ENCODE data around the gene PFN3.

Gene PFN3

GRCh38 chr5:177365845-177366527 lies 34.5 kb downstream of the PFN3 start:
- Histone ChIP-seq H3K14ac (ENCODE audit: low read length) (peak overlapping the region; percentile 5), H3K9ac (ENCODE audit: low read length) (no peak overlapping the region), H3K4me2 (ENCODE audit: low read length) (peak overlapping the region; percentile 74), H3K27me3 (ENCODE audit: insufficient read depth, low read length) (no peaks in the 10 kb centered on the region), H2AK5ac (ENCODE audit: low read length) (peak overlapping the region; percentile 73), H3K36me3 (ENCODE audit: control insufficient read depth in 1 of 2, insufficient read depth in 2 of 2, low read length in 2 of 2) (no peaks in the 10 kb centered on the region), H4K91ac (ENCODE audit: low read depth, low read length) (peak overlapping the region; percentile 78), H3K18ac (ENCODE audit: low read length) (no peak overlapping the region), H4K8ac (ENCODE audit: low read depth, low read length) (peak overlapping the region; percentile 95), H2BK120ac (ENCODE audit: insufficient read depth, low read length, poor library complexity) (peak overlapping the region; percentile 6), H3K4ac (ENCODE audit: low read depth, low read length) (no peak overlapping the region), H3K9me3 (ENCODE audit: insufficient read depth, low read depth, low read length) (no peaks in the 10 kb centered on the region), H2BK12ac (ENCODE audit: low read length) (peak overlapping the region; percentile 10), H3K4me3 (ENCODE audit: low read depth, low read length) (no peak overlapping the region), H3K79me2 (ENCODE audit: control insufficient read depth, insufficient read depth, low read length, poor library complexity) (peaks cover 6% of the 10 kb centered on the region), H2AFZ (ENCODE audit: insufficient read depth, low read length, poor library complexity) (no peak overlapping the region), H3K79me1 (ENCODE audit: low read length) (peaks cover 13% of the 10 kb centered on the region), H2BK5ac (ENCODE audit: low read depth, low read length, poor library complexity) (no peak overlapping the region), H3K4me1 (ENCODE audit: control insufficient read depth in 1 of 2, insufficient read depth in 2 of 2, low read length in 2 of 2) (peaks cover 11 to 15% of the 10 kb centered on the region in 2 experiments), H3K23ac (ENCODE audit: low read length) (no peak overlapping the region), H4K12ac (ENCODE audit: low read depth, low read length) (peak overlapping the region; percentile 76), H3K27ac (ENCODE audit: low read depth, low read length) (peak overlapping the region; percentile 35)
- no peak for DNase-seq
- WGBS (ENCODE audit: extremely low coverage, insufficient coverage, insufficient read length): no CpG with 5 or more reads among the region's 14 CpGs

- no peak overlapping the region for H4K8ac ChIP-seq (ENCODE audit: low read depth, low read length)
- H3K4ac ChIP-seq (ENCODE audit: low read depth, low read length): no peak overlapping the region
- no peaks in the 10 kb centered on the region for H3K36me3 ChIP-seq (ENCODE audit: control insufficient read depth in 1 of 2, insufficient read depth in 2 of 2, low read length in 2 of 2)
- DNase-seq: peak in 1 of 2 donors; percentile 24
- H2AFZ ChIP-seq (ENCODE audit: insufficient read depth, low read length, poor library complexity): no peak overlapping the region
- H3K4me2 ChIP-seq (ENCODE audit: low read length): no peak overlapping the region
- WGBS (ENCODE audit: extremely low coverage, insufficient coverage, insufficient read length): no CpG with 5 or more reads among the region's 11 CpGs
- H3K79me1 ChIP-seq (ENCODE audit: low read length): peaks cover 13% of the 10 kb centered on the region
- no peaks in the 10 kb centered on the region for H3K9me3 ChIP-seq (ENCODE audit: insufficient read depth, low read depth, low read length)
- peaks cover 11 to 15% of the 10 kb centered on the region in 2 experiments for H3K4me1 ChIP-seq (ENCODE audit: control insufficient read depth in 1 of 2, insufficient read depth in 2 of 2, low read length in 2 of 2)
- H3K79me2 ChIP-seq (ENCODE audit: control insufficient read depth, insufficient read depth, low read length, poor library complexity): peaks cover 6% of the 10 kb centered on the region
- H4K91ac ChIP-seq (ENCODE audit: low read depth, low read length): no peak overlapping the region
- H2BK120ac ChIP-seq (ENCODE audit: insufficient read depth, low read length, poor library complexity): no peak overlapping the region
- H2BK12ac ChIP-seq (ENCODE audit: low read length): no peak overlapping the region
- no peak overlapping the region for H4K12ac ChIP-seq (ENCODE audit: low read depth, low read length)
- no peak overlapping the region for H3K27ac ChIP-seq (ENCODE audit: low read depth, low read length)
- H3K18ac ChIP-seq (ENCODE audit: low read length): no peak overlapping the region
- H3K9ac ChIP-seq (ENCODE audit: low read length): no peak overlapping the region
- no peak overlapping the region for H2BK5ac ChIP-seq (ENCODE audit: low read depth, low read length, poor library complexity)
- no peaks in the 10 kb centered on the region for H3K27me3 ChIP-seq (ENCODE audit: insufficient read depth, low read length)
- no peak overlapping the region for H3K23ac ChIP-seq (ENCODE audit: low read length)
- no peak overlapping the region for H3K4me3 ChIP-seq (ENCODE audit: low read depth, low read length)
- H2AK5ac ChIP-seq (ENCODE audit: low read length): no peak overlapping the region
- no peak overlapping the region for H3K14ac ChIP-seq (ENCODE audit: low read length)
Observed at GRCh38 chr5:177364159-177364962, 36.1 kb downstream of the PFN3 start.

DNA sequence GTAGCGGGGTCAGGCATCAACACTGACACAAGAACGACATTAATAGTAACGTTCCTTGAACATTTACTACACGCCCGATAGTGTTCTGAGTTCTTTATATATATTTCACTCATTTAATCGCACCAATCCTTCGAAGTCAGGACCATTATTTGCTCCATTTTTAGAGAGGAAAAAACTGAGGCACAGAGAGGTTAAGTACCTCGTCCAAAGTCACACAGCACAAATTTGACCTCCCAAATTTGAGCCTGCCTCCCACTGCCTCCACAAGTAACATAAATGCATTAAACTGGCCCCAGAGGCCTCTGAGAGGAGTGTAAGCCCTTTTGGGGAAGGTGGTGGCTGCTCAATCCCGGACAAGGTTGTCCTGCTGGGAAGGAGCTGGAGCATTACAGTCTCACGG lies 36.9 kb downstream of the PFN3 start:
- Histone ChIP-seq H2BK5ac (ENCODE audit: low read depth, low read length, poor library complexity) (no peak overlapping the region), H3K4me2 (ENCODE audit: low read length) (peak overlapping the region; percentile 97)

DNA sequence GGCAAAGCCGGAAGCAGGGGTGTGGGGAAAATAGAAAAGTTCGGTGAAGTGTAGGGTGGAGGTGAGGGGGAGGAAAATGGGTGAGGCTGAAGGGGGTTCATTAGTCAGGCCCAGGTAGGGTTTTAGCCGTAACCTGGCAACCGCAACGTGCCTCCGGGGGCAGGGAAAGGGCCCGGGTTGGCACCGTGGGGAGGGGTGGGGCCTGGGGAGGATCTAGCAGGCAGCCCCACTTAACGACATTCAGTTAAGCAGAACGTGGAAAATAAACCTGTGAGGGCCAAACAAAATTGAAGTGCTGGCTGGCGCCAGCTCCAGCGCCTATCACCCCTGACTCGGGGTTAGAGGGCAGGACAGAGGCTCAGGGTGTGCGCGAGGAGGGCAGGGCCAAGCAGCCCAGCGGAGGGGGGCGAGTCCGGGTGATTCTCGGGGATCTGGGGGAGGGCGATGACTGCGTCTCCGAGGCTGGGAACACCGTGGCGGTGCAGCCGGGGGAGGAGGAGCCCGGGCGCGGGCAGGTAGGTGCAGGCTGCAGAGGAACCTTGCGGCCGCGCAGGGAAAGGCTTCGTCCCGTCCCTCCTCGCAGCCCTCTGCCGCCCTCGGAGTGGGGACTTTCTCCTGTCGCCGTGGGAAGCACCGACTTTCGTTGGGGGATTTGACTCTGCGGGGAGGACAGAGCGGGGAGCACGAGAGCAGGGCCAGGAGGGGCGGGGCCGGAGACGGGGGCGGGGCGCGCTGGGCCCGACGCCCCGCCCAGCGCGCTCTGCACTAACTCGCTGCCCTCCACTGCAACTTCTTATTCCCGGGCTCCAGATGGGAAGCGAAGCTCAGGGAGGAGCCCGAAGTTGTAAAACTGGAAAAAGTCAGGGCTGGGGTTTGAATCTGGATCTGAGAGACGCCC lies 37.6 kb downstream of the PFN3 start:
- peaks cover 13% of the 10 kb centered on the region for H3K79me1 ChIP-seq (ENCODE audit: low read length)
- no peak overlapping the region for H3K9ac ChIP-seq (ENCODE audit: low read length)
- peak overlapping the region; percentile 67 for H3K18ac ChIP-seq (ENCODE audit: low read length)
- no peak overlapping the region for H2BK120ac ChIP-seq (ENCODE audit: insufficient read depth, low read length, poor library complexity)
- peak overlapping the region; percentile 24 for H2BK5ac ChIP-seq (ENCODE audit: low read depth, low read length, poor library complexity)
- H3K14ac ChIP-seq (ENCODE audit: low read length): peak overlapping the region; percentile 46
- 100% methylated on average over 1 of the region's 59 CpGs for WGBS (ENCODE audit: extremely low coverage, insufficient coverage, insufficient read length)
- H4K91ac ChIP-seq (ENCODE audit: low read depth, low read length): no peak overlapping the region
- H4K12ac ChIP-seq (ENCODE audit: low read depth, low read length): peak overlapping the region; percentile 55
- H2AK5ac ChIP-seq (ENCODE audit: low read length): no peak overlapping the region
- peak in 1 of 2 donors; percentile 43 for DNase-seq
- H3K23ac ChIP-seq (ENCODE audit: low read length): no peak overlapping the region
- H3K4me3 ChIP-seq (ENCODE audit: low read depth, low read length): peak overlapping the region; percentile 69
- peak overlapping the region; percentile 98 for H2AFZ ChIP-seq (ENCODE audit: insufficient read depth, low read length, poor library complexity)
- peak overlapping the region; percentile 97 for H3K4me2 ChIP-seq (ENCODE audit: low read length)
- H3K36me3 ChIP-seq (ENCODE audit: control insufficient read depth in 1 of 2, insufficient read depth in 2 of 2, low read length in 2 of 2): no peaks in the 10 kb centered on the region
- H3K9me3 ChIP-seq (ENCODE audit: insufficient read depth, low read depth, low read length): no peaks in the 10 kb centered on the region
- peak overlapping the region; percentile 22 for H2BK12ac ChIP-seq (ENCODE audit: low read length)
- H3K4ac ChIP-seq (ENCODE audit: low read depth, low read length): no peak overlapping the region
- peaks cover 6% of the 10 kb centered on the region for H3K79me2 ChIP-seq (ENCODE audit: control insufficient read depth, insufficient read depth, low read length, poor library complexity)
- H3K4me1 ChIP-seq (ENCODE audit: control insufficient read depth in 1 of 2, insufficient read depth in 2 of 2, low read length in 2 of 2): peaks cover 11 to 15% of the 10 kb centered on the region in 2 experiments
- no peak overlapping the region for H3K27ac ChIP-seq (ENCODE audit: low read depth, low read length)
- H3K27me3 ChIP-seq (ENCODE audit: insufficient read depth, low read length): no peaks in the 10 kb centered on the region
- H4K8ac ChIP-seq (ENCODE audit: low read depth, low read length): peak overlapping the region; percentile 86

More for the DNA sequence above, 36.9 kb downstream of the PFN3 start:
- Histone ChIP-seq H3K79me1 (ENCODE audit: low read length) (peaks cover 13% of the 10 kb centered on the region), H4K12ac (ENCODE audit: low read depth, low read length) (no peak overlapping the region), H3K79me2 (ENCODE audit: control insufficient read depth, insufficient read depth, low read length, poor library complexity) (peaks cover 6% of the 10 kb centered on the region), H3K9ac (ENCODE audit: low read length) (no peak overlapping the region), H3K4me3 (ENCODE audit: low read depth, low read length) (no peak overlapping the region), H3K27ac (ENCODE audit: low read depth, low read length) (no peak overlapping the region), H3K14ac (ENCODE audit: low read length) (no peak overlapping the region), H2AK5ac (ENCODE audit: low read length) (no peak overlapping the region), H3K36me3 (ENCODE audit: control insufficient read depth in 1 of 2, insufficient read depth in 2 of 2, low read length in 2 of 2) (no peaks in the 10 kb centered on the region), H2BK120ac (ENCODE audit: insufficient read depth, low read length, poor library complexity) (no peak overlapping the region), H3K23ac (ENCODE audit: low read length) (no peak overlapping the region), H4K8ac (ENCODE audit: low read depth, low read length) (no peak overlapping the region), H3K18ac (ENCODE audit: low read length) (no peak overlapping the region), H3K4me1 (ENCODE audit: control insufficient read depth in 1 of 2, insufficient read depth in 2 of 2, low read length in 2 of 2) (peaks cover 11 to 15% of the 10 kb centered on the region in 2 experiments), H2BK12ac (ENCODE audit: low read length) (no peak overlapping the region), H2AFZ (ENCODE audit: insufficient read depth, low read length, poor library complexity) (no peak overlapping the region), H4K91ac (ENCODE audit: low read depth, low read length) (no peak overlapping the region), H3K4ac (ENCODE audit: low read depth, low read length) (no peak overlapping the region), H3K27me3 (ENCODE audit: insufficient read depth, low read length) (no peaks in the 10 kb centered on the region), H3K9me3 (ENCODE audit: insufficient read depth, low read depth, low read length) (no peaks in the 10 kb centered on the region)
- WGBS (ENCODE audit: extremely low coverage, insufficient coverage, insufficient read length): no CpG with 5 or more reads among the region's 10 CpGs
- DNase-seq: no peak
